ENCODE measurements around the gene SPACA7.

SPACA7 gene

DNA sequence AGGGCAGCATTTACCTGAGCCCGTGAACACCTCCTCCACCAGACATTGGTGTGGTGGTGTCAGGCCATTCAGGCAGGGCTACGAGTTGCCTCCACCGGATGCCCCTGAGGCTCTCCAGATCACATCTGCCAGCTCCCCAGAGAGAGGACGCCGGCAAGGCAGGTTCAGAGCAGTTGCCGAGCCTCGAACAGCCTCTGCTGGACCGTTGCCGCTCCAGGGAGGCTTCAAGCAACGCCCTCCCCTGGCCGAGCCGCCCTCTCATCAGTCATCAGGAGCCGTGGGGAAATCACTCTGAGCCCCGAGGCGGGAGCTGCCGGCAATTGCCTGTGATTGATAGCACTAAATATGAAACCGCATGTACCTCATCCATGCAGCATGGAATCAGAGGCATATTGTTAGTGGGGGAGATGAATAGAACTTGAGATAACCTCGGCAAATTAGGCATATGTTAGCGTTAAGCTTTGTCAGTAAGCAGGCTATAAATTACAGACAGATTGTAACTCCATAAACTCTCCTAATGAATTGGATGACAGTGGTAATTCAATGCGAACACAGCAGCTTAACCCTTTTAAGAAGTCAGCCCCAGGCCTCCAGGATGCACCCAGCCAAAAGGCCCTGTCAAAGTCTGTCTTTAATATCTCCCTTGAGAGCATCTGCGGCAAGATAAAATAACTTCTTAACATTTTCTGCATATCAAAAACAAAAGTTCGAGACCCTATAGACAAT lies 29.8 kb upstream of the SPACA7 start (continued):
- TF ChIP-seq, protein P1, sequence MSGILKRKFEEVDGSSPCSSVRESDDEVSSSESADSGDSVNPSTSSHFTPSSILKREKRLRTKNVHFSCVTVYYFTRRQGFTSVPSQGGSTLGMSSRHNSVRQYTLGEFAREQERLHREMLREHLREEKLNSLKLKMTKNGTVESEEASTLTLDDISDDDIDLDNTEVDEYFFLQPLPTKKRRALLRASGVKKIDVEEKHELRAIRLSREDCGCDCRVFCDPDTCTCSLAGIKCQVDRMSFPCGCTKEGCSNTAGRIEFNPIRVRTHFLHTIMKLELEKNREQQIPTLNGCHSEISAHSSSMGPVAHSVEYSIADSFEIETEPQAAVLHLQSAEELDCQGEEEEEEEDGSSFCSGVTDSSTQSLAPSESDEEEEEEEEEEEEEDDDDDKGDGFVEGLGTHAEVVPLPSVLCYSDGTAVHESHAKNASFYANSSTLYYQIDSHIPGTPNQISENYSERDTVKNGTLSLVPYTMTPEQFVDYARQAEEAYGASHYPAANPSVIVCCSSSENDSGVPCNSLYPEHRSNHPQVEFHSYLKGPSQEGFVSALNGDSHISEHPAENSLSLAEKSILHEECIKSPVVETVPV (CRISPR knock-in tag; IDR thresholded peaks at IDR 0.05) = no peak

DNA sequence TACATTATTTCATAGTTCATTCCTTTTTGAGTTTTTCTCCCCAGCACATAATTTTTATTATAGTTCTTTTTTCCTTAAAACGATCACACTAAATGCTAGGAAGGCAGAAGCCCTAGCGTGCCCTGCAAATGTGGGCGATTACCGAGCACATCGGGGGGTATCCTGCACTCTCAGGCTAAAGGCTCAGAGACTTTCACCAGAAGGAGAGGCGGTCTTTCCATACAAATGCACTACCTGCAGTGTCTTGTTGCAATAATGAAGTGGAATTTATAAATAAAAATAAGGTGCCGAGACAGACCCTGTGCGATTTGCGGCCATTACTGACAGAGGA lies 29.3 kb upstream of the SPACA7 start:
- ATAC-seq = no peak

DNA sequence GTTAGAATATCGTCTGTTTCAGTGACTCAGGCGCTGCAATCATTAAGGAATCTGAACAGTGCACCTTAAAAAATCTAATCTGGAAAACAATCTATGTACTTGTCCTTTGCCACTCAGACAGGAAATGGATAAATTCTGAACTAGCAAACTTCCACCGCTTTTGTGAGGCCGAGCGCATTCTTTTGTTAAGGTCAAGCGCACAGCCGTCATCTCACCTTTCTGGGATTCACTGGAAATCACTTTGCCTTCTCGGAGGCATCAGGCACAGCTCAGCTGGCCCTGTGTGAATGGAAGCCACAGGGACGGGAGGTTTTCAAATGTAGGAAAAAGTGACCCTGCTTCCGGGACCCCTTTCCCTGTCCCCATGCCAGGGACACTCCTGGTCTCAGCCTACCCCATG lies 28.2 kb upstream of the SPACA7 start:
- no peak for ATAC-seq
- TF ChIP-seq RARB (CRISPR knock-in tag; IDR thresholded peaks at IDR 0.05) = no peak

More for the DNA sequence above, 29.3 kb upstream of the SPACA7 start:
- TF ChIP-seq BACH2 (CRISPR knock-in tag; IDR thresholded peaks at IDR 0.05; ENCODE audit: borderline replicate concordance) = no peak
- no peak for TF ChIP-seq CSDC2 (CRISPR knock-in tag; IDR thresholded peaks at IDR 0.05)
- TF ChIP-seq, protein P2, sequence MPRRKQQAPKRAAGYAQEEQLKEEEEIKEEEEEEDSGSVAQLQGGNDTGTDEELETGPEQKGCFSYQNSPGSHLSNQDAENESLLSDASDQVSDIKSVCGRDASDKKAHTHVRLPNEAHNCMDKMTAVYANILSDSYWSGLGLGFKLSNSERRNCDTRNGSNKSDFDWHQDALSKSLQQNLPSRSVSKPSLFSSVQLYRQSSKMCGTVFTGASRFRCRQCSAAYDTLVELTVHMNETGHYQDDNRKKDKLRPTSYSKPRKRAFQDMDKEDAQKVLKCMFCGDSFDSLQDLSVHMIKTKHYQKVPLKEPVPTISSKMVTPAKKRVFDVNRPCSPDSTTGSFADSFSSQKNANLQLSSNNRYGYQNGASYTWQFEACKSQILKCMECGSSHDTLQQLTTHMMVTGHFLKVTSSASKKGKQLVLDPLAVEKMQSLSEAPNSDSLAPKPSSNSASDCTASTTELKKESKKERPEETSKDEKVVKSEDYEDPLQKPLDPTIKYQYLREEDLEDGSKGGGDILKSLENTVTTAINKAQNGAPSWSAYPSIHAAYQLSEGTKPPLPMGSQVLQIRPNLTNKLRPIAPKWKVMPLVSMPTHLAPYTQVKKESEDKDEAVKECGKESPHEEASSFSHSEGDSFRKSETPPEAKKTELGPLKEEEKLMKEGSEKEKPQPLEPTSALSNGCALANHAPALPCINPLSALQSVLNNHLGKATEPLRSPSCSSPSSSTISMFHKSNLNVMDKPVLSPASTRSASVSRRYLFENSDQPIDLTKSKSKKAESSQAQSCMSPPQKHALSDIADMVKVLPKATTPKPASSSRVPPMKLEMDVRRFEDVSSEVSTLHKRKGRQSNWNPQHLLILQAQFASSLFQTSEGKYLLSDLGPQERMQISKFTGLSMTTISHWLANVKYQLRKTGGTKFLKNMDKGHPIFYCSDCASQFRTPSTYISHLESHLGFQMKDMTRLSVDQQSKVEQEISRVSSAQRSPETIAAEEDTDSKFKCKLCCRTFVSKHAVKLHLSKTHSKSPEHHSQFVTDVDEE (CRISPR knock-in tag; IDR thresholded peaks at IDR 0.05) = no peak
- TF ChIP-seq, protein P1 (CRISPR knock-in tag; IDR thresholded peaks at IDR 0.05) = no peak
- TF ChIP-seq TCF4 (CRISPR knock-in tag; IDR thresholded peaks at IDR 0.05; ENCODE audit: borderline replicate concordance) = no peak

DNA sequence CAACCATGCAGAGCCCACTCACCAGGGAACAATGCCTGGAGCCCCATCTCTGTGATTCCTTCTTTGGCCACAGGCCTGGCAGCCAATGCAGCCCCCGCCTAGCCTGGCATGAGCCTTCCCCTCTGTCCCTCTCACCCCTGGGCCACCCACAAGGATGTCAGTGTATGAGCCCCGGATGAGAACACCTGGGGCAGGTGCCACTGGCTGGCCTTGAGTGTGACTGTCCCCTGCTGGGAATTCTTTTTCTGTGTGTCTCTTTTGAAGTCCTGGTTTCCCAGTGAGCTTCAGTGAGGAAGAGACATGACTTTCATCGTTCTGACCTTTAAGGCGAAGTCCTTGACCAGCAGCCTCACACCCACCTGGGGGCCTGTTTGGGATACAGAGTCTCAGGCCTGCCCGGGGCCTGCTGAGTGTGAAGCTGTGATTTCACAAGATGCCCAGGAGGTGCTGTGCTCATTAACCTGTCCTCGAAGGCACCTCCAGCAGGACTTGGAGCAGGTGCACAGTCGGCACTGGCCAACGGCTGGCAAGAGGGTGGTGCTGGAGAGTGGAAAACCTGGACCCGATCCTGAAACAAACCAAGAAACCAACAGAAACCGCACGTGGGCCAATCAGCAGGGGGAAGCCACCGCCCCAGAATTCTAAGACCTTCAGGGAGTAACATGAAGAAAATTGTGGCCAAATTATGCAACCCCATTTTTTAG lies 27.4 kb upstream of the SPACA7 start:
- TF ChIP-seq OSR1 (CRISPR knock-in tag; IDR thresholded peaks at IDR 0.05) (no peak), ZFP30 (CRISPR knock-in tag; IDR thresholded peaks at IDR 0.05) (no peak), ZNF70 (CRISPR knock-in tag; IDR thresholded peaks at IDR 0.05) (no peak), ZC3H10 (CRISPR knock-in tag; IDR thresholded peaks at IDR 0.05) (no peak), ISL1 (CRISPR knock-in tag; IDR thresholded peaks at IDR 0.05) (no peak), TCF4 (CRISPR knock-in tag; IDR thresholded peaks at IDR 0.05; ENCODE audit: borderline replicate concordance) (no peak), ARNTL (CRISPR knock-in tag; IDR thresholded peaks at IDR 0.05; ENCODE audit: borderline replicate concordance, low read depth) (no peak), GLIS3 (CRISPR knock-in tag; IDR thresholded peaks at IDR 0.05) (no peak), RARB (CRISPR knock-in tag; IDR thresholded peaks at IDR 0.05) (no peak), ZNF8 (CRISPR knock-in tag; IDR thresholded peaks at IDR 0.05) (no peak), BACH2 (CRISPR knock-in tag; IDR thresholded peaks at IDR 0.05; ENCODE audit: borderline replicate concordance) (no peak)
- TF ChIP-seq, protein P3, sequence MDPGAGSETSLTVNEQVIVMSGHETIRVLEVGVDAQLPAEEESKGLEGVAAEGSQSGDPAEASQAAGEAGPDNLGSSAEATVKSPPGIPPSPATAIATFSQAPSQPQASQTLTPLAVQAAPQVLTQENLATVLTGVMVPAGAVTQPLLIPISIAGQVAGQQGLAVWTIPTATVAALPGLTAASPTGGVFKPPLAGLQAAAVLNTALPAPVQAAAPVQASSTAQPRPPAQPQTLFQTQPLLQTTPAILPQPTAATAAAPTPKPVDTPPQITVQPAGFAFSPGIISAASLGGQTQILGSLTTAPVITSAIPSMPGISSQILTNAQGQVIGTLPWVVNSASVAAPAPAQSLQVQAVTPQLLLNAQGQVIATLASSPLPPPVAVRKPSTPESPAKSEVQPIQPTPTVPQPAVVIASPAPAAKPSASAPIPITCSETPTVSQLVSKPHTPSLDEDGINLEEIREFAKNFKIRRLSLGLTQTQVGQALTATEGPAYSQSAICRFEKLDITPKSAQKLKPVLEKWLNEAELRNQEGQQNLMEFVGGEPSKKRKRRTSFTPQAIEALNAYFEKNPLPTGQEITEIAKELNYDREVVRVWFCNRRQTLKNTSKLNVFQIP (CRISPR knock-in tag; IDR thresholded peaks at IDR 0.05; ENCODE audit: borderline replicate concordance, low read depth) = no peak
- no peak for ATAC-seq

DNA sequence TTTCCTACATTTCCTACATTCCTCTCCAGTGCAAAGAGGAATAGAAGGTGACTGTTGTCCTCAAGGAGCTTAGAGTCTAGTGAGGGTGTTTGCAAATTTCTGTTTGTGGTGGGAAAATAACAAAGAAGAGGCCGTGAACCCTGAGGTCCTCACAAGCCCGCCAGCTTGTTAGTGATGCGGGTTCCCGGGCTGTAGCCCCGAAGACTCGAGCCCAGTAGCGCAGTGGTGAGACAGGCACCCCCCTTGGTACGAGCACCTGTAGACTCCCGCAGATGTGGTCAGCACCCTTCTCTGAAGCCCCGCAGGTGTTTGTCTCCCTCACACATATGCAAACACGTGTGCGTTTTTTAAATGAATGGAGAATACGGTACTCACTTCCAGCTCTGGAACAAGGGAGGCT lies 26.5 kb upstream of the SPACA7 start:
- ATAC-seq = no peak
- TF ChIP-seq ZNF565 (CRISPR knock-in tag; conservative IDR thresholded peaks at IDR 0.05; ENCODE audit: low read depth) (no peak), ARNTL (CRISPR knock-in tag; IDR thresholded peaks at IDR 0.05; ENCODE audit: borderline replicate concordance, low read depth) (no peak), BACH2 (CRISPR knock-in tag; IDR thresholded peaks at IDR 0.05; ENCODE audit: borderline replicate concordance) (no peak), CSDC2 (CRISPR knock-in tag; IDR thresholded peaks at IDR 0.05) (no peak), ESRRG (CRISPR knock-in tag; IDR thresholded peaks at IDR 0.05) (no peak), RARB (CRISPR knock-in tag; IDR thresholded peaks at IDR 0.05) (no peak), ZNF70 (CRISPR knock-in tag; IDR thresholded peaks at IDR 0.05) (no peak)
- TF ChIP-seq, protein P3 (CRISPR knock-in tag; IDR thresholded peaks at IDR 0.05; ENCODE audit: borderline replicate concordance, low read depth) = no peak
- TF ChIP-seq, protein P1 (CRISPR knock-in tag; IDR thresholded peaks at IDR 0.05) = no peak
- TF ChIP-seq, protein P4, sequence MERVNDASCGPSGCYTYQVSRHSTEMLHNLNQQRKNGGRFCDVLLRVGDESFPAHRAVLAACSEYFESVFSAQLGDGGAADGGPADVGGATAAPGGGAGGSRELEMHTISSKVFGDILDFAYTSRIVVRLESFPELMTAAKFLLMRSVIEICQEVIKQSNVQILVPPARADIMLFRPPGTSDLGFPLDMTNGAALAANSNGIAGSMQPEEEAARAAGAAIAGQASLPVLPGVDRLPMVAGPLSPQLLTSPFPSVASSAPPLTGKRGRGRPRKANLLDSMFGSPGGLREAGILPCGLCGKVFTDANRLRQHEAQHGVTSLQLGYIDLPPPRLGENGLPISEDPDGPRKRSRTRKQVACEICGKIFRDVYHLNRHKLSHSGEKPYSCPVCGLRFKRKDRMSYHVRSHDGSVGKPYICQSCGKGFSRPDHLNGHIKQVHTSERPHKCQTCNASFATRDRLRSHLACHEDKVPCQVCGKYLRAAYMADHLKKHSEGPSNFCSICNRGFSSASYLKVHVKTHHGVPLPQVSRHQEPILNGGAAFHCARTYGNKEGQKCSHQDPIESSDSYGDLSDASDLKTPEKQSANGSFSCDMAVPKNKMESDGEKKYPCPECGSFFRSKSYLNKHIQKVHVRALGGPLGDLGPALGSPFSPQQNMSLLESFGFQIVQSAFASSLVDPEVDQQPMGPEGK (CRISPR knock-in tag; IDR thresholded peaks at IDR 0.05; ENCODE audit: borderline replicate concordance) = no peak

All from SK-N-SH treated with all-trans-retinoic acid at 6 μM for 48 hours (cell line).